ENCODE data around the gene ADAD2.

DNA sequence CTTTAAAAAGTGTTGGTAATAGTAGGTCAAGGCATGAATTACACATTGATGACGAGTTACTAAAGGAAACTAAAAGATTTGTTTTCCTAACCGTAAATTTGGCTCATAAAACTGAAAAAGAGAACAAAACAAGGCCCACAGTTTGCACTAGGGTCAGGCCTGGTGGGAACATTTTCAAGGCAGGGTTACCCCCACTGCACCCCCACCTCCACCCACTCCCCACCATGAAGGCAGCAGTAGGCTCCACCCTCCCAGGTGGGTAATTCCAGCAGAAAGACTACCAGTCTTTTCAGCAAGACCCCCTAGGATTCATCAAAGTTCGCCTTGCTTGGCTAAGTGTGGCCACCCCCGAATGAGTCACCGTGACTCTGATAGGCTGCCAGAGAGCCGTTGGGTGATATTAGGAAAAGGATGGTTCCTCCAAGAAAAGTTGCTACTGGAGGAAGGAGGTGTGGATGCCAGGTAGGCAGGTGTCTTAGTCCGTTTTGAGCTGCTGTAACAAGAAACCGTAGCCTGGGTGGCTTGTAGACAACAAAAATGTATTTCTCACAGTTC is 37.2 kb upstream of the ADAD2 start:
- TF ChIP-seq CTCF (IDR thresholded peaks at IDR 0.05; ENCODE audit: extremely low read depth in 1 of 2, insufficient read depth in 1 of 2, low read depth in 1 of 2, low read length in 2 of 2) (no peak), EZH2 (IDR thresholded peaks at IDR 0.05; ENCODE audit: borderline replicate concordance, low read depth, low read length, severe bottlenecking) (no peak)
